Activated T-helper 1 cell treated with anti-CD3 and anti-CD28 coated beads, Interleukin-12 subunit alpha, Interleukin-12 subunit beta, Interleukin-2, Interleukin-4 antibody, amounts not matched to agents 30 ng/mL and 10 ng/mL and 1 ng/mL, durations not matched to agents 14 hours and 24 hours and 36 hours (primary cell): ENCODE data around the gene FAM53B. TPM values are rescaled to one million over a fixed set of nuclear protein-coding genes. Genes with fewer than 3 reads are reported as not detected.

Source experiments
- DNase-seq: peaks from one replicate; pipeline ENCODE4 v3.0.0; 2021; ENCODE audit warnings: low spot score
- H3K27ac Mint-ChIP-seq: one replicate; pipeline ENCODE4 v1.8.0; 2021; ENCODE audit warnings: mild to moderate bottlenecking, mixed read lengths
- H3K27me3 Mint-ChIP-seq: one replicate; pipeline ENCODE4 v1.8.0; 2022; ENCODE audit warnings: mild to moderate bottlenecking, moderate library complexity, mixed read lengths; ENCODE audit not compliant: insufficient read depth
- H3K36me3 Mint-ChIP-seq: one replicate; pipeline ENCODE4 v1.8.0; 2021; ENCODE audit warnings: low read depth, mixed read lengths
- H3K4me1 Mint-ChIP-seq: one replicate; pipeline ENCODE4 v1.8.0; 2021; ENCODE audit warnings: low read depth, mixed read lengths
- H3K4me3 Mint-ChIP-seq: one replicate; pipeline ENCODE4 v1.8.0; 2021; ENCODE audit warnings: mild to moderate bottlenecking, moderate library complexity, mixed read lengths
- H3K9me3 Mint-ChIP-seq: one replicate; pipeline ENCODE4 v1.8.0; 2021; ENCODE audit warnings: mixed read lengths
- intact Hi-C: fragments of 100-400 bp; cut with micrococcal nuclease; formaldehyde crosslinking; loops from one replicate; pipeline ENCODE4 v1.15.1; 2024
- total RNA-seq: library from RNA; stranded (reverse); gene quantifications from 2 replicates; pipeline ENCODE4 v1.2.3, GENCODE V29; 2022

Gene FAM53B
- total RNA-seq, 1 donor from 2014 or later = 31.8 TPM

GRCh38 chr10:124669824-124670654 is 74.1 kb downstream of the FAM53B start:
- Mint-ChIP-seq H3K27ac (no peak overlapping the region), H3K4me1 (peaks cover 38% of the 10 kb centered on the region)

GRCh38 chr10:124669141-124669823 is 74.9 kb downstream of the FAM53B start:
- Mint-ChIP-seq H3K4me1 (peaks cover 36% of the 10 kb centered on the region), H3K27ac (no peak overlapping the region), H3K4me3 (no peak overlapping the region)

More at GRCh38 chr10:124669824-124670654, 74.1 kb downstream of the FAM53B start:
- no peak for DNase-seq
- peaks cover 26% of the 10 kb centered on the region for H3K36me3 Mint-ChIP-seq
- peaks cover 2% of the 10 kb centered on the region for H3K27me3 Mint-ChIP-seq
- H3K4me3 Mint-ChIP-seq = no peak overlapping the region
- intact Hi-C loops = no loop called here
- no peaks in the 10 kb centered on the region for H3K9me3 Mint-ChIP-seq

GRCh38 chr10:124668517-124669051 is 75.6 kb downstream of the FAM53B start:
- Mint-ChIP-seq H3K36me3 (peaks cover 24% of the 10 kb centered on the region), H3K9me3 (no peaks in the 10 kb centered on the region), H3K4me3 (no peak overlapping the region), H3K27ac (no peak overlapping the region), H3K4me1 (peaks cover 34% of the 10 kb centered on the region), H3K27me3 (peaks cover 2% of the 10 kb centered on the region)
- no peak for DNase-seq
- intact Hi-C loops = no loop called here

More at GRCh38 chr10:124669141-124669823, 74.9 kb downstream of the FAM53B start:
- intact Hi-C loops = no loop called here
- Mint-ChIP-seq H3K9me3 (no peaks in the 10 kb centered on the region), H3K27me3 (peaks cover 2% of the 10 kb centered on the region), H3K36me3 (peaks cover 24% of the 10 kb centered on the region)
- DNase-seq = no peak

GRCh38 chr10:124667425-124668345 is 76.5 kb downstream of the FAM53B start:
- Mint-ChIP-seq H3K27ac (no peak overlapping the region), H3K27me3 (no peaks in the 10 kb centered on the region), H3K4me3 (no peak overlapping the region), H3K4me1 (peaks cover 25% of the 10 kb centered on the region), H3K9me3 (no peaks in the 10 kb centered on the region), H3K36me3 (peaks cover 22% of the 10 kb centered on the region)
- intact Hi-C loops = no loop called here
- no peak for DNase-seq

GRCh38 chr10:124666494-124666893 is 77.7 kb downstream of the FAM53B start:
- Mint-ChIP-seq H3K27ac (no peak overlapping the region), H3K9me3 (no peaks in the 10 kb centered on the region), H3K27me3 (no peaks in the 10 kb centered on the region), H3K4me1 (peaks cover 13% of the 10 kb centered on the region), H3K36me3 (peaks cover 21% of the 10 kb centered on the region), H3K4me3 (no peak overlapping the region)
- intact Hi-C loops = no loop called here
- DNase-seq = no peak

GRCh38 chr10:124665980-124666379 is 78.2 kb downstream of the FAM53B start:
- H3K9me3 Mint-ChIP-seq = no peaks in the 10 kb centered on the region
- no peak overlapping the region for H3K27ac Mint-ChIP-seq
- intact Hi-C loops = no loop called here

GRCh38 chr10:124665558-124665957 is 78.6 kb downstream of the FAM53B start:
- H3K9me3 Mint-ChIP-seq = no peaks in the 10 kb centered on the region
- H3K4me3 Mint-ChIP-seq = no peak overlapping the region
- DNase-seq = no peak
- H3K27ac Mint-ChIP-seq = no peak overlapping the region
- peaks cover 3% of the 10 kb centered on the region for H3K4me1 Mint-ChIP-seq
- intact Hi-C loops = no loop called here
- peaks cover 13% of the 10 kb centered on the region for H3K36me3 Mint-ChIP-seq
- H3K27me3 Mint-ChIP-seq = no peaks in the 10 kb centered on the region

More at GRCh38 chr10:124665980-124666379, 78.2 kb downstream of the FAM53B start:
- H3K4me1 Mint-ChIP-seq = peaks cover 7% of the 10 kb centered on the region
- H3K36me3 Mint-ChIP-seq = peaks cover 16% of the 10 kb centered on the region
- no peak overlapping the region for H3K4me3 Mint-ChIP-seq
- no peak for DNase-seq
- H3K27me3 Mint-ChIP-seq = no peaks in the 10 kb centered on the region

GRCh38 chr10:124665091-124665490 is 79.1 kb downstream of the FAM53B start:
- Mint-ChIP-seq H3K4me3 (no peak overlapping the region), H3K36me3 (peaks cover 9% of the 10 kb centered on the region), H3K4me1 (peaks cover 3% of the 10 kb centered on the region), H3K9me3 (no peaks in the 10 kb centered on the region), H3K27me3 (no peaks in the 10 kb centered on the region), H3K27ac (no peak overlapping the region)
- no peak for DNase-seq
- intact Hi-C loops = no loop called here

- no peak for DNase-seq
- Mint-ChIP-seq H3K4me3 (no peak overlapping the region), H3K9me3 (no peaks in the 10 kb centered on the region), H3K36me3 (peaks cover 9% of the 10 kb centered on the region), H3K27me3 (no peaks in the 10 kb centered on the region), H3K27ac (no peak overlapping the region), H3K4me1 (peaks cover 15% of the 10 kb centered on the region)
- intact Hi-C loops = no loop called here
Observed at GRCh38 chr10:124663766-124664360, 80.3 kb downstream of the FAM53B start.

- no peak for DNase-seq
- Mint-ChIP-seq H3K27ac (no peak overlapping the region), H3K9me3 (no peaks in the 10 kb centered on the region), H3K4me1 (peaks cover 21% of the 10 kb centered on the region), H3K4me3 (no peak overlapping the region), H3K36me3 (peaks cover 9% of the 10 kb centered on the region), H3K27me3 (no peaks in the 10 kb centered on the region)
- intact Hi-C loops = no loop called here
Observed at GRCh38 chr10:124663228-124663627, 81.0 kb downstream of the FAM53B start.

- no peak for DNase-seq
- no peaks in the 10 kb centered on the region for H3K27me3 Mint-ChIP-seq
- peaks cover 11% of the 10 kb centered on the region for H3K36me3 Mint-ChIP-seq
- H3K27ac Mint-ChIP-seq = no peak overlapping the region
- no peaks in the 10 kb centered on the region for H3K9me3 Mint-ChIP-seq
- H3K4me3 Mint-ChIP-seq = no peak overlapping the region
- intact Hi-C loops = no loop called here
- H3K4me1 Mint-ChIP-seq = peaks cover 33% of the 10 kb centered on the region
Observed at GRCh38 chr10:124661660-124662180, 82.5 kb downstream of the FAM53B start.
